Naive B cell (primary cell): ENCODE data around the gene CDK11B. TPM values are rescaled to one million over a fixed set of nuclear protein-coding genes. Genes with fewer than 3 reads are reported as not detected.

Experiments used
- ATAC-seq, 2 donors: fragments of 150-1000 bp; cut with Tn5 transposase; 2 replicates each; pipeline ENCODE4 v1.10.0; 2021; ENCODE audit warnings: low read depth in 2 of 2, mild to moderate bottlenecking in 2 of 2, moderate library complexity in 2 of 2
- DNase-seq: peaks from one replicate; pipeline ENCODE4 v3.0.0; 2022
- H3K27ac Mint-ChIP-seq, 6 donors: one replicate each; pipeline ENCODE4 v1.8.0; 2020 to 2022; ENCODE audit warnings: mild to moderate bottlenecking in 6 of 6, mixed read lengths in 6 of 6, moderate library complexity in 5 of 6, inconsistent platforms in 2 of 6
- H3K27me3 Mint-ChIP-seq, 3 donors: one replicate each; pipeline ENCODE4 v1.8.0; 2021 to 2022; ENCODE audit warnings: mixed read lengths in 3 of 3, mild to moderate bottlenecking in 1 of 3
- H3K36me3 Mint-ChIP-seq, 2 donors: one replicate each; pipeline ENCODE4 v1.8.0; 2020 to 2022; ENCODE audit warnings: mixed read lengths in 2 of 2, inconsistent platforms in 1 of 2, mild to moderate bottlenecking in 1 of 2
- H3K4me1 Mint-ChIP-seq, 3 donors: one replicate each; pipeline ENCODE4 v1.8.0; 2020 to 2022; ENCODE audit warnings: mixed read lengths in 3 of 3, inconsistent platforms in 1 of 3, mild to moderate bottlenecking in 1 of 3, moderate library complexity in 1 of 3
- H3K4me3 Mint-ChIP-seq, 8 donors: one replicate each; pipeline ENCODE4 v1.8.0; 2020 to 2022; ENCODE audit warnings: mild to moderate bottlenecking in 8 of 8, mixed read lengths in 8 of 8, moderate library complexity in 8 of 8, inconsistent platforms in 2 of 8
- H3K9me3 Mint-ChIP-seq, 7 donors: one replicate each; pipeline ENCODE4 v1.8.0; 2020 to 2022; ENCODE audit warnings: mixed read lengths in 7 of 7, mild to moderate bottlenecking in 5 of 7, inconsistent platforms in 2 of 7, moderate library complexity in 1 of 7
- polyA plus RNA-seq, 6 donors: library from polyadenylated mRNA; unstranded; fragments of 300-500 nt; fragmentation: Illumina TruSeq; gene quantifications; one replicate each; pipeline ENCODE4 v1.2.3, GENCODE V29; 2021; ENCODE audit warnings: low read depth in 6 of 6

Gene CDK11B
- polyA plus RNA-seq, 6 donors from 2014 or later, result 2.2 to 17.5 (median 8.4) TPM

GRCh38 chr1:1630965-1631781 lies 27.6 kb downstream of the CDK11B start:
- peaks cover 0 to 5% (median 4%) of the 10 kb centered on the region in 3 donors for H3K27me3 Mint-ChIP-seq
- peaks cover 4 to 12% (median 7%) of the 10 kb centered on the region in 3 donors for H3K4me1 Mint-ChIP-seq
- DNase-seq, result no peak
- H3K27ac Mint-ChIP-seq, result peak overlapping the region in 3 of 6 donors; percentile 42 to 94 (median 76)
- no peaks in the 10 kb centered on the region for H3K36me3 Mint-ChIP-seq
- ATAC-seq, result no peak
- peaks cover 0 to 2% (median 0%) of the 10 kb centered on the region in 7 donors for H3K9me3 Mint-ChIP-seq
- peak overlapping the region in 5 of 8 donors; percentile 55 to 61 (median 59) for H3K4me3 Mint-ChIP-seq

- no peaks in the 10 kb centered on the region for H3K36me3 Mint-ChIP-seq
- peak; percentile 89 to 90 for ATAC-seq
- H3K27me3 Mint-ChIP-seq, result peaks cover 0 to 5% (median 4%) of the 10 kb centered on the region in 3 donors
- H3K9me3 Mint-ChIP-seq, result peaks cover 0 to 2% (median 0%) of the 10 kb centered on the region in 7 donors
- DNase-seq, result peak; percentile 96
- H3K4me3 Mint-ChIP-seq, result peak overlapping the region; percentile 80 to 96 (median 91)
- H3K4me1 Mint-ChIP-seq, result peaks cover 7 to 12% (median 7%) of the 10 kb centered on the region in 3 donors
- peak overlapping the region in 5 of 6 donors; percentile 81 to 98 (median 94) for H3K27ac Mint-ChIP-seq
Measured at GRCh38 chr1:1630191-1630964, 28.4 kb downstream of the CDK11B start.

DNA sequence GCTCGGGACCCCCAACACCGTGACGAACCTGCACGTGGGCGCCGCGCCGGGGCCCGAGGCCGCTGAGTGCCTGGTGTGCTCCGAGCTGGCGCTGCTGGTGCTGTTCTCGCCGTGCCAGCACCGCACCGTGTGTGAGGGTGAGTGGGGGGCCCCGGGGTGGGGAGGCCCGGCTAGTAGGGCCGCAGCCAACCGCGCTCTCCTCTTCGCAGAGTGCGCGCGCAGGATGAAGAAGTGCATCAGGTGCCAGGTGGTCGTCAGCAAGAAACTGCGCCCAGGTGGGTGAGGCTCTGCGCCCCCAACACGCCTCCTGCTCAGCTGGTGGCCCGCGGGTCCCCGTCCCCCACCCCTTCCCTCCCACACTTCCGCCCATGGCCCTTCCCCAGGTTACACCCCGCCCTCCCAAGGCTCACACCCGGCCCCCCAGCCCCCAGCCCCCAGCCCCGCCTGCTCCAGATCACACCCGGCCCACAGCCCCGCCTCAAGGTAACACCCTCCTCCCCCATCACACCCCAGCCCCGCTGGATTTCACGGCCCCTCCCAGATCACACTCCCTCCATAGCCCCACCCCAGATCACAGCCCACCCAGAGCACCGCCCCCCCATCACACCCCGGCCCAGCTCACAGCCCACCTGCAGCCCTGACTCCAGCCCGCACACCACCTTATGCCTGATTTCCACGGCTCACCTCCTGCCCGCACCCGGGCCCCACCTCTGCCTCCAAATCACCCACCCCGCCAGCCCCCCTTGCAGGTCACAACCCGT lies 29.2 kb downstream of the CDK11B start:
- Mint-ChIP-seq H3K9me3 (peaks cover 0 to 2% (median 0%) of the 10 kb centered on the region in 7 donors), H3K27me3 (peaks cover 0 to 5% (median 4%) of the 10 kb centered on the region in 3 donors), H3K27ac (peak overlapping the region in 4 of 6 donors; percentile 81 to 94 (median 94)), H3K4me1 (peaks cover 7 to 12% (median 7%) of the 10 kb centered on the region in 3 donors), H3K4me3 (peak overlapping the region; percentile 71 to 86 (median 78)), H3K36me3 (no peaks in the 10 kb centered on the region)
- ATAC-seq, result peak; percentile 25 to 32
- peak; percentile 65 for DNase-seq

DNA sequence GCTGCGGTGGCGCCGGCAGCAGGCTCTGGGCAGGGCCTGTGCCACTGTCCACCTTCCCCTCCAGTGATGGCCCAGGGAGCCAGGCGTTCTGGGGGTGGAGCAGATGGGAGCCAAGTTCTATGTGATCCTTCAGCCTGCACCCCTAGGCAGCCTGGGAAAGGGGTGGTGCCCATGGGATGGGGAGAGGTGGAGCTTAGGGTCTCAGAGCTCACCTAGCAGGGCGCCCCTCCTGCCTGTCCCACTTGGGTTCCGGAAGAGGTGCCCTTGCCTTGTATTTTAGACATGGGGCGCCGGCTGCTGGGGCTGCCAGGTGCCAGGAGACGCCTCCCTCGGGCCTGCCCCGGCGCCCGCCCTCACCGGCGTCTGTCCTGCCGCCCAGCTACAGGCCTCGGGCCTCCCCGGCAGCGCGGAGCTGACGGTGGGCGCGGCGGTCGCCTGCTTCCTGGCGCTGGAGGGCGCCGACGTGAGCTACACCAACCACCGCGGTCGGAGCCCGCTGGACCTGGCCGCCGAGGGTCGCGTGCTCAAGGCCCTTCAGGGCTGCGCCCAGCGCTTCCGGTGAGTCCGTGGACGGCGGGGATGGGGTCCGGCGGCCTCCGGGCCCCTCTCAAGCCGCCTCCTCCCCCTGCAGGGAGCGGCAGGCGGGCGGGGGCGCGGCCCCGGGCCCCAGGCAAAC lies 29.9 kb downstream of the CDK11B start:
- ATAC-seq (no peak), DNase-seq (no peak)
- no peak overlapping the region for H3K27ac Mint-ChIP-seq
- H3K4me3 Mint-ChIP-seq, result peak overlapping the region in 5 of 8 donors; percentile 12 to 81 (median 29)
- H3K27me3 Mint-ChIP-seq, result peaks cover 0 to 5% (median 4%) of the 10 kb centered on the region in 3 donors
- H3K36me3 Mint-ChIP-seq, result no peaks in the 10 kb centered on the region
- H3K9me3 Mint-ChIP-seq, result peaks cover 0 to 2% (median 0%) of the 10 kb centered on the region in 7 donors
- peaks cover 7 to 12% (median 7%) of the 10 kb centered on the region in 3 donors for H3K4me1 Mint-ChIP-seq

DNA sequence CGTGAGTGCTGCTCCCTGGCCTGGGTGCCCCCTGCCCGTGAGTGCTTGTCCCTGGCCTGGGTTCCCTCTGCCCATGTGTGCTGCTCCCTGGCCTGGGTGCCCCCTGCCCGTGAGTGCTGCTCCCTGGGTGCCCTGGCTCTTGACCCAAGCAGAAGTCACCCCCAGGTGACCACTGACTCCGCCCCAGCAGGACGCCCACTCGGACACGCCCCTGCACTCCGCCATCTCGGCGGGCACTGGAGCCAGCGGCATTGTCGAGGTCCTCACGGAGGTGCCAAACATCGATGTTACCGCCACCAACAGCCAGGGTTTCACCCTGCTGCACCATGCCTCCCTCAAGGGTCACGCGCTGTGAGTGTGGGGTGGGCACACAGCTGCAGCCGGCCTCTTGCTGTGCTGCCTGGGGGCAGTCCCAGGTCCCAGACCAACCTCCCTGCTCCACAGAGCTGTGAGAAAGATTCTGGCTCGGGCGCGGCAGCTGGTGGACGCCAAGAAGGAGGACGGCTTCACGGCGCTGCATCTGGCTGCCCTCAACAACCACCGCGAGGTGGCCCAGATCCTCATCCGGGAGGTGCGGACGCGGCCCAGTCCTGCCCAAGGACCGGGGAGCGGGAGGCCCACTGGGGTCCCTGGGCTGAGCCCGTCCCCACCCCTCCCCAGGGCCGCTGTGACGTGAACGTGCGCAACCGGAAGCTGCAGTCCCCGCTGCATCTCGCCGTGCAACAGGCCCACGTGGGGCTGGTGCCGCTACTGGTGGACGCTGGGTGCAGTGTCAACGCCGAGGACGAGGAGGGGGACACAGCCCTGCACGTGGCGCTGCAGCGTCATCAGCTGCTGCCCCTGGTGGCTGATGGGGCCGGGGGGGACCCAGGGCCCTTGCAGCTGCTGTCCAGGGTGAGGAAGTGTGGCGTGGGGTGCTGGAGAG lies 30.7 kb downstream of the CDK11B start:
- Mint-ChIP-seq H3K27ac (no peak overlapping the region), H3K4me1 (peaks cover 7 to 12% (median 7%) of the 10 kb centered on the region in 3 donors), H3K36me3 (no peaks in the 10 kb centered on the region), H3K4me3 (peak overlapping the region in 5 of 8 donors; percentile 25 to 81 (median 47)), H3K27me3 (peaks cover 0 to 5% (median 4%) of the 10 kb centered on the region in 3 donors), H3K9me3 (peaks cover 0 to 2% (median 0%) of the 10 kb centered on the region in 7 donors)
- ATAC-seq (no peak), DNase-seq (no peak)

DNA sequence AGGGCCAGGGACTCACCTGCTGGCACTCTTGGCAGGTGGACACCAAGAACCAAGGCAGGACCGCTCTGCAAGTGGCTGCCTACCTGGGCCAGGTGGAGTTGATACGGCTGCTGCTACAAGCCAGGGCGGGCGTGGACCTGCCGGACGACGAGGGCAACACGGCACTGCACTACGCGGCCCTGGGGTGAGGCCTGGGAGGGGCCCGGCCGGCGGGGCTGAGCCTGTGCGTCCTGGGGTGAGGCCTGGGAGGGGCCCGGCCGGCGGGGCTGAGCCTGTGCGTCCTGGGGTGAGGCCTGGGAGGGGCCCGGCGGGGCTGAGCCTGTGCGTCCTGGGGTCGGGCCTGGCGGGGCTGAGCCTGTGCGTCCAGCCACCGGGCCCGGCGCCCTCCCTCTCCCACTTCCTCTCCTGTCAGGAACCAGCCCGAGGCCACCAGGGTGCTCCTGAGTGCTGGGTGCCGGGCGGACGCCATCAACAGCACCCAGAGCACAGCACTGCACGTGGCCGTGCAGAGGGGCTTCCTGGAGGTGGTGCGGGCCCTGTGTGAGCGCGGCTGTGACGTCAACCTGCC lies 31.5 kb downstream of the CDK11B start:
- peaks cover 7 to 12% (median 12%) of the 10 kb centered on the region in 3 donors for H3K4me1 Mint-ChIP-seq
- no peak for DNase-seq
- peaks cover 0 to 2% (median 0%) of the 10 kb centered on the region in 7 donors for H3K9me3 Mint-ChIP-seq
- no peaks in the 10 kb centered on the region for H3K36me3 Mint-ChIP-seq
- peak overlapping the region in 1 of 6 donors; percentile 24 for H3K27ac Mint-ChIP-seq
- H3K27me3 Mint-ChIP-seq, result peaks cover 0 to 5% (median 4%) of the 10 kb centered on the region in 3 donors
- ATAC-seq, result no peak
- H3K4me3 Mint-ChIP-seq, result peak overlapping the region in 2 of 8 donors; percentile 22 to 57

DNA sequence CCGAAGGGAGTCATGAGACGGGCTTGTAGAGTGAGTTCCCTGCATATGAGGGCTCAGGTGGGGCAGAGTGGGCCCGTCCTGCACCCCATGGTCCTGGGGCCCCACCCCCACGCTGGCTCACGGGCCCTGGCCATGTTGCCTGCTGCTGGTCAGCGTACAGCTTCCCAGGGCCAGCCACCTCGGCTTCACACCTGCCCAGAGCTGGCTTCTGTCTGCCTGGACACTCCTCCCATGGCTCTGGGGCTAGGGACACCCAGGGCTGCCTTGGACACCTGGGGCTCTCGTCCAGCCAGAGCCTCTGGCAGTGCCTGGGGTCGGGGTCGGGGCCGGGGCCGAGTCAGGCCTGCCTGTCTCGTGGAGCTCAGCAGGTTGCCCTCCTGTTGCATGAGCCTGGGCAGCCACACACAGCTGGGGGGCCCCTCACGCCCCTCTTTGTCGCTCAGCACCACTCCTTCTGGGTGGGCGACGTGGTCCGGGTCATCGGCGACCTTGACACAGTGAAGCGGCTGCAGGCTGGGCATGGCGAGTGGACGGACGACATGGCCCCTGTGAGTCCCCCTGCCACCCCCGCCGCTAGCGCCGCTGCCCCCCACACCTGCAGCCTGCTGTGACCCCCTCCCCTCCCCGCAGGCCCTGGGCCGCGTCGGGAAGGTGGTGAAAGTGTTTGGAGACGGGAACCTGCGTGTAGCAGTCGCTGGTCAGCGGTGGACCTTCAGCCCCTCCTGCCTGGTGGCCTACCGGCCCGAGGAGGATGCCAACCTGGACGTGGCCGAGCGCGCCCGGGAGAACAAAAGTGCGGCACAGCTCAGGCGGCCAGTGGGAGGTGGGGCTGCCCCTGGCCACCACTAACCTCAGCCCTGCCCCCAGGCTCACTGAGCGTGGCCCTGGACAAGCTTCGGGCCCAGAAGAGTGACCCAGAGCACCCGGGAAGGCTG lies 32.3 kb downstream of the CDK11B start:
- no peak for ATAC-seq
- Mint-ChIP-seq H3K4me3 (peak overlapping the region in 1 of 8 donors; percentile 64), H3K36me3 (no peaks in the 10 kb centered on the region), H3K27me3 (peaks cover 0 to 5% (median 4%) of the 10 kb centered on the region in 3 donors), H3K4me1 (peaks cover 5 to 12% (median 9%) of the 10 kb centered on the region in 3 donors), H3K27ac (no peak overlapping the region), H3K9me3 (peaks cover 0 to 2% (median 0%) of the 10 kb centered on the region in 7 donors)
- DNase-seq, result no peak

DNA sequence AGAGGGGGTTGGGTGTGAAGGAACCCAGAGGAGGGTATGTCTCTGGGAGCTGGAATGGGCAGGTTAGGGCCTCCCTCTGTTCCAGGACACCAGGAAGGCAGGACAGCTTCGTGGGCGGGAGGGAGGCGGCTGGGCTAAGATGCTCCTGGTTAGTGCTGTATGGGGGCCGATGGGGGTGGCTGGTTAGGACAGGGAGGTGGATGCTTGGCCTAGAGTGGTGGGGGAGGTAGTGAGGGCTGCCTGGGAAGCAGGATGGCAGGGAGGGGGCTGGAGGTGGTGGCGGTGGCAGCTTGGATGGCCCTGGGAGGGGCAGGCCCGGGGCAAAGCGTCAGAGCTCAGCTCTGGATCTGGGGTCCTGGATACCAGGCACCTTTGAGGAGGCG lies 33.0 kb downstream of the CDK11B start:
- H3K27me3 Mint-ChIP-seq, result peaks cover 0 to 5% (median 4%) of the 10 kb centered on the region in 3 donors
- peaks cover 0 to 2% (median 0%) of the 10 kb centered on the region in 7 donors for H3K9me3 Mint-ChIP-seq
- H3K27ac Mint-ChIP-seq, result no peak overlapping the region
- H3K36me3 Mint-ChIP-seq, result no peaks in the 10 kb centered on the region
- ATAC-seq (no peak), DNase-seq (no peak)
- peaks cover 5 to 12% (median 7%) of the 10 kb centered on the region in 3 donors for H3K4me1 Mint-ChIP-seq
- H3K4me3 Mint-ChIP-seq, result no peak overlapping the region

DNA sequence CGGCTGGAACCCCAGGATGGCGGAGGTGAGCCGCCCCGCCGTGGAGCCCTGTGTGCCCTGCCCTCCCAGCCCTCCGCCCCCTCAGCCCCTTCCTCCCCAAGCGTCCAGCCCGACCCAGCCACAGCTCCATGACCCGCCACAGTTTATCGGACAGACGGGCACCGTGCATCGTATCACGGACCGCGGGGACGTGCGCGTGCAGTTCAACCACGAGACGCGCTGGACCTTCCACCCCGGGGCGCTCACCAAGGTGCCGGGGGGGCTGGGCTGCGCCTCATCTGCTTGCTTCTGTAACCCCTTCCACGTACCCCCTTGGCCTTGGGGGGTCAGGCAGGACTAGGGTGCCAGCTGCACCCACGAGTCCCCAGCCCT lies 33.4 kb downstream of the CDK11B start:
- Mint-ChIP-seq H3K27ac (no peak overlapping the region), H3K36me3 (no peaks in the 10 kb centered on the region), H3K9me3 (peaks cover 0 to 2% (median 0%) of the 10 kb centered on the region in 7 donors), H3K4me1 (peaks cover 5 to 11% (median 5%) of the 10 kb centered on the region in 3 donors), H3K27me3 (peaks cover 0 to 4% (median 3%) of the 10 kb centered on the region in 3 donors), H3K4me3 (no peak overlapping the region)
- DNase-seq (no peak), ATAC-seq (no peak)

DNA sequence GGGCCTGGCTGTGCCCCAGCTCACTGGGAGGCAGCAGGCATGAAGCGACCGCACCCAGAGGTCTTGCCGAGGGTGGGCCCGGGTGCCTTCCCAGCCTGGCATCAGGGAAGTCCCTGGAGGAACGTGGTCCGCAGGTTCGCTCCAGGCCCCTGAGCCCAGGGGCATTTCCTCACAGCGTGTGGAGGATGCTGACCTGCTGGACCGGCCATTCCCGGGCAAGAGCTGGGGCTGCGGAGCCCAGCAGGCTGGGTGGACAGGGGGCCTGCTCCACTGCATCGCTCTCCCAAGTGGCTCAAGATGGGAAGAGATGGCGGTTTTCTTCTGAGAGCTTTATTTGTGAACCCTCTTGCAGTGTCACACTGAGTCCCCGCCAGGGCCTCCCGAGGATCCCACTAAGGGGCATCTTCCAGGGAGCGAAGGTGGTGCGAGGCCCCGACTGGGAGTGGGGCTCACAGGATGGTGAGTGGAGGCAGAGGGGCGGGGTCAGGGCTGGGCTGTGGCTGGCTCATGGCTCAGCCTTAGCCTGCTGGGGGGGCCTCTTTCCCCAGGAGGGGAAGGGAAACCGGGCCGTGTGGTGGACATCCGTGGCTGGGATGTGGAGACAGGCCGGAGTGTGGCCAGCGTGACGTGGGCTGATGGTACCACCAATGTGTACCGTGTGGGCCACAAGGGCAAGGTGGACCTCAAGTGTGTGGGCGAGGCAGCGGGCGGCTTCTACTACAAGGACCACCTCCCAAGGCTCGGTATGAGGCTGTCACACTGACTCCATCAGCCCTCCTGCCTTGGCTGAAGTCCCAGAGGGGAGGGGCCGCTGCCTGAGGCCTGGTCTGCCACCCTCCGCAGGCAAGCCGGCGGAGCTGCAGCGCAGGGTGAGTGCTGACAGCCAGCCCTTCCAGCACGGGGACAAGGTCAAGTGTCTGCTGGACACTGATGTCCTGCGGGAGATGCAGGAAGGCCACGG lies 34.1 kb downstream of the CDK11B start:
- Mint-ChIP-seq H3K36me3 (no peaks in the 10 kb centered on the region), H3K4me1 (peaks cover 0 to 5% (median 3%) of the 10 kb centered on the region in 3 donors), H3K27me3 (no peaks in the 10 kb centered on the region), H3K27ac (no peak overlapping the region), H3K9me3 (no peaks in the 10 kb centered on the region), H3K4me3 (no peak overlapping the region)
- ATAC-seq, result no peak
- DNase-seq, result no peak
